Heart left ventricle (tissue), 16 donors: Measurements from ENCODE around the gene OR52K2. TPM values are rescaled to one million over a fixed set of nuclear protein-coding genes. Genes with fewer than 3 reads are reported as not detected.

ENCODE experiments used
- ATAC-seq, 4 donors: fragments of 200-7000 bp; cut with Tn5 transposase; one replicate each; pipeline ENCODE4 v1.9.1; 2020 to 2022; ENCODE audit warnings: moderate library complexity in 4 of 4, mild to moderate bottlenecking in 3 of 4, moderate number of reproducible peaks in 1 of 4
- DNase-seq, 5 donors: peaks; one replicate each; pipeline ENCODE4 v3.0.0-alpha.2; 2020
- H3K27ac ChIP-seq, 12 donors: fragments of 200-600 bp; sonication (generic) in 4 of 12; one replicate each; pipeline versions ENCODE4 v1.5.0 to v1.8.0; 2016 to 2022; ENCODE audit warnings: mild to moderate bottlenecking in 2 of 12
- H3K27me3 ChIP-seq, 9 donors: fragments of 200-600 bp; sonication (generic) in 2 of 9; one replicate each; pipeline versions ENCODE4 v1.5.1 to v1.8.0; 2016 to 2022; ENCODE audit warnings: mild to moderate bottlenecking in 3 of 9
- H3K36me3 ChIP-seq, 9 donors: fragments of 200-600 bp; sonication (generic) in 2 of 9; one replicate each; pipeline versions ENCODE4 v1.5.0 to v1.8.0; 2018 to 2022; ENCODE audit warnings: mild to moderate bottlenecking in 2 of 9
- H3K4me1 ChIP-seq, 12 donors: fragments of 200-600 bp; sonication (generic) in 4 of 12; one replicate each; pipeline versions ENCODE4 v1.5.0 to v1.8.0; 2016 to 2022; ENCODE audit warnings: mild to moderate bottlenecking in 3 of 12
- H3K4me3 ChIP-seq, 12 donors: fragments of 200-600 bp; sonication (generic) in 4 of 12; one replicate each; pipeline versions ENCODE4 v1.5.0 to v1.8.0; 2017 to 2022; ENCODE audit warnings: mild to moderate bottlenecking in 9 of 12, moderate library complexity in 4 of 12
- H3K9me3 ChIP-seq, 12 donors: fragments of 200-600 bp; sonication (generic) in 4 of 12; one replicate each; pipeline versions ENCODE4 v1.5.0 to v1.8.0; 2016 to 2022; ENCODE audit warnings: mild to moderate bottlenecking in 1 of 12
- POLR2A ChIP-seq, 2 donors: fragments of 450-650 bp; IDR thresholded peaks; one replicate each; pipeline ENCODE4 v1.6.1; 2017; ENCODE audit warnings: antibody characterized with exemption in 2 of 2, mild to moderate bottlenecking in 2 of 2, moderate library complexity in 2 of 2
- WGBS, 4 donors: extraction: QIAGEN DNeasy Blood & Tissue Kit in 2 of 4; methylation state at CpG; one replicate each; pipeline versions ENCODE4 v1.1.5 to v1.1.7; 2013 to 2018; 5-methylcytosine and 5-hydroxymethylcytosine counted together
- intact Hi-C, 10 donors: fragments of 100-400 bp; cut with DNase I; formaldehyde crosslinking; loops; one replicate each; pipeline versions ENCODE4 v1.11.1 to v1.14.2; 2022
- polyA plus RNA-seq, 2 donors: library from polyadenylated mRNA; stranded (reverse); fragments of 200-250 nt; gene quantifications; one replicate each; pipeline ENCODE4 v1.2.3, GENCODE V29; 2013
- total RNA-seq, 9 donors: library from RNA; depleted of rRNA in 2 of 9; stranded (reverse); fragments of >200 nt in 2 of 9; fragmentation: NEBNext Ultra II Directional in 3 of 9; extraction: Animal tissue kit (Norgen Biotek cat#: 25700) in 3 of 9; gene quantifications; one replicate each; pipeline versions ENCODE4 v1.1.0 to v1.2.4, GENCODE V29; 2016 to 2023
- TF ChIP-seq, protein P1 (sequence below), 12 donors: fragments of 200-600 bp; sonication (generic) in 4 of 12; IDR thresholded peaks; one replicate each; pipeline versions ENCODE4 v1.5.0 to v1.8.0; 2018 to 2022; ENCODE audit warnings: antibody characterized with exemption in 12 of 12, mild to moderate bottlenecking in 5 of 12
- donor health status: ischemic (EF 13 %, LVEDD 7.1; RV severe dilation, severe dysfunction).
- donor health status: healthy with polysubstance abuse.
- donor health status: DM: no; HTN: yes; CAD: no.
- donor health status: DM: no; HTN: no; CAD: no.
- donor health status: ischemic (EF 25% LVEDD 6.9; RV normal size, moderate dysfunction).
- donor health status: ischemic (EF 25% LVEDD 5.7; RV mildly dilated, moderate dysfunction).
- donor health status: healthy.
- donor health status: DM: yes; HTN: yes; CAD: no.
- donor health status: ischemic (EF 35%, LVEDD 5.7; RV mildly dilated, moderate dysfunction).
- donor health status: nonischemic (EF 11% LVEDD 7.7; RV severe dilation, severe dysfunction).
- donor health status: DM: yes; HTN: yes; CAD: no.
- donor health status: PGD.
- donor health status: ischemic (EF 29% LVEDD 5.4; RV normal size, mild dysfunction).
- donor health status: nonischemic (EF 23%, LVEDD 6.1; RV moderate dilation, normal function).

Gene OR52K2
- total and polyA plus RNA-seq, 11 donors, result not detected

GRCh38 chr11:4491878-4492606 is 42.9 kb downstream of the OR52K2 start:
- Histone ChIP-seq H3K27ac (no peak overlapping the region), H3K4me3 (no peak overlapping the region), H3K36me3 (no peaks in the 10 kb centered on the region), H3K27me3 (peaks cover 0 to 15% (median 0%) of the 10 kb centered on the region in 9 donors), H3K9me3 (peaks cover 0 to 7% (median 0%) of the 10 kb centered on the region in 12 donors), H3K4me1 (peaks cover 0 to 6% (median 0%) of the 10 kb centered on the region in 12 donors)
- TF ChIP-seq, protein P1, sequence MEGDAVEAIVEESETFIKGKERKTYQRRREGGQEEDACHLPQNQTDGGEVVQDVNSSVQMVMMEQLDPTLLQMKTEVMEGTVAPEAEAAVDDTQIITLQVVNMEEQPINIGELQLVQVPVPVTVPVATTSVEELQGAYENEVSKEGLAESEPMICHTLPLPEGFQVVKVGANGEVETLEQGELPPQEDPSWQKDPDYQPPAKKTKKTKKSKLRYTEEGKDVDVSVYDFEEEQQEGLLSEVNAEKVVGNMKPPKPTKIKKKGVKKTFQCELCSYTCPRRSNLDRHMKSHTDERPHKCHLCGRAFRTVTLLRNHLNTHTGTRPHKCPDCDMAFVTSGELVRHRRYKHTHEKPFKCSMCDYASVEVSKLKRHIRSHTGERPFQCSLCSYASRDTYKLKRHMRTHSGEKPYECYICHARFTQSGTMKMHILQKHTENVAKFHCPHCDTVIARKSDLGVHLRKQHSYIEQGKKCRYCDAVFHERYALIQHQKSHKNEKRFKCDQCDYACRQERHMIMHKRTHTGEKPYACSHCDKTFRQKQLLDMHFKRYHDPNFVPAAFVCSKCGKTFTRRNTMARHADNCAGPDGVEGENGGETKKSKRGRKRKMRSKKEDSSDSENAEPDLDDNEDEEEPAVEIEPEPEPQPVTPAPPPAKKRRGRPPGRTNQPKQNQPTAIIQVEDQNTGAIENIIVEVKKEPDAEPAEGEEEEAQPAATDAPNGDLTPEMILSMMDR (IDR thresholded peaks at IDR 0.05), result no peak
- no peak for TF ChIP-seq POLR2A (IDR thresholded peaks at IDR 0.05)
- WGBS, 4 donors, result 76 to 81% (median 80%) methylated on average over 4 of the region's 4 CpGs
- intact Hi-C loops, result loop anchor here in 6 of 10 donors (2.0 to 10.0 kb wide), 4 partner anchors 97 to 305 kb away; partner anchors contain the start of gene TRIM21 (in 1 of the 6)
- no peak for ATAC-seq
- DNase-seq, result no peak

GRCh38 chr11:4493480-4493818 is 44.4 kb downstream of the OR52K2 start:
- intact Hi-C loops, result loop anchor here in 9 of 10 donors (1.0 to 10.0 kb wide), 6 partner anchors 46 to 307 kb away; partner anchors contain the start of gene TRIM21 (in 1 of the 9)
- no peaks in the 10 kb centered on the region for H3K36me3 ChIP-seq
- no peak for ATAC-seq
- no peak overlapping the region for H3K27ac ChIP-seq
- WGBS, 4 donors, result 38 to 46% (median 42%) methylated on average over 5 of the region's 5 CpGs
- H3K4me3 ChIP-seq, result no peak overlapping the region
- TF ChIP-seq, protein P1 (IDR thresholded peaks at IDR 0.05), result peak in 1 of 12 donors; percentile 51
- TF ChIP-seq POLR2A (IDR thresholded peaks at IDR 0.05), result no peak
- peaks cover 0 to 14% (median 0%) of the 10 kb centered on the region in 9 donors for H3K27me3 ChIP-seq
- peaks cover 0 to 7% (median 0%) of the 10 kb centered on the region in 12 donors for H3K9me3 ChIP-seq
- no peak for DNase-seq
- H3K4me1 ChIP-seq, result peaks cover 0 to 8% (median 0%) of the 10 kb centered on the region in 12 donors

DNA sequence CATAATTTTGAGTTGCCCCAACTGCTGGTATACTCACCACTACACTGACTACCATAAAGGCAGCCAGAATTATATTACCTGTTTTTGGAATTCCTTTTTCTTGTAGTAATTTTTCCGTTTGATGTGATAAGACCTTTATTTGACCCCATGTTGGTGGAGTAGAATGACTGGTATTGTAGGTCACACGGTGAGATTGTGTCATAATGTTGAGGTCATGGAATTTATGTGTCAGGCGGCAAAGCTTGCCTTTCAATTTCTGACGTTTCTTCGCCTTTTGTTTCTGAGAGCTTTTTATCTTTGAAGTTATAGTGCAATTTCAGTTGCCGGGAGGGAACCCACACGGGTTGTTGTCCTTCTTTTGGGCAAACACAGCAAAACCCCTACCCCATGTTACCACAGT is 46.4 kb downstream of the OR52K2 start:
- TF ChIP-seq, protein P1 (IDR thresholded peaks at IDR 0.05), result no peak
- no peak for TF ChIP-seq POLR2A (IDR thresholded peaks at IDR 0.05)
- H3K4me3 ChIP-seq, result no peak overlapping the region
- H3K9me3 ChIP-seq, result peaks cover 0 to 7% (median 0%) of the 10 kb centered on the region in 12 donors
- intact Hi-C loops, result loop anchor here in 3 of 10 donors (2.0 to 10.0 kb wide), 3 partner anchors 101 to 309 kb away; partner anchors contain the start of gene TRIM21 (in 1 of the 3)
- no peak for DNase-seq
- no peaks in the 10 kb centered on the region for H3K36me3 ChIP-seq
- no peak overlapping the region for H3K27ac ChIP-seq
- no peak for ATAC-seq
- H3K4me1 ChIP-seq, result peaks cover 0 to 8% (median 0%) of the 10 kb centered on the region in 12 donors
- H3K27me3 ChIP-seq, result peaks cover 0 to 18% (median 0%) of the 10 kb centered on the region in 9 donors
- 49 to 60% (median 57%) methylated on average over 7 of the region's 7 CpGs for WGBS, 4 donors

DNA sequence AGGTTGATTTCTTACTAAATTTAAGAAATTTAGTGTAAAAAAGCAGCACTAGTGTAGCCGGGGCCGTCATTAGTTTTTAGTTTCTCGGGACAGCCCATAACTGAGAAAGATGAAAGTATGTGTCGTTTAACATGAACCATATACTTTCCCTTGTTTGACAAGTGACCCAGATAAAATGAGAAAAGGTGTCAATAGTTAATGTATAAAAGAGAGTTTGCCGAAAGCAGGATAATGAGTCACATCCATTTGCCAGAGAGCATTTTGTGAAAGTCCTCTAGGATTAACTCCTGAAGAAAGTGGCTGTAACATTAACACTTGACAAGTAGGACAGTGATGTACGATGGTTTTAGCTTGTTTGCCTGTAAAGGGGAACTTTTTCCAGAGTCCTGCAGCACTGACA is 46.9 kb downstream of the OR52K2 start:
- 53 to 71% (median 66%) methylated on average over 6 of the region's 6 CpGs for WGBS, 4 donors
- ATAC-seq, result no peak
- intact Hi-C loops, result loop anchor here in 3 of 10 donors (2.0 to 10.0 kb wide), 3 partner anchors 101 to 309 kb away; partner anchors contain the start of gene TRIM21 (in 1 of the 3)
- Histone ChIP-seq H3K27ac (no peak overlapping the region), H3K4me1 (peaks cover 0 to 8% (median 0%) of the 10 kb centered on the region in 12 donors), H3K27me3 (peaks cover 0 to 18% (median 0%) of the 10 kb centered on the region in 9 donors), H3K9me3 (peaks cover 0 to 7% (median 0%) of the 10 kb centered on the region in 12 donors), H3K4me3 (no peak overlapping the region), H3K36me3 (no peaks in the 10 kb centered on the region)
- TF ChIP-seq POLR2A (IDR thresholded peaks at IDR 0.05), result no peak
- TF ChIP-seq, protein P1 (IDR thresholded peaks at IDR 0.05), result no peak
- no peak for DNase-seq
